Suppressor macrophage (primary cell): ENCODE data around the gene ANO6.
"Not testable (repeated sequence)": the region's sequence is repeated elsewhere in the genome, so short reads cannot be mapped to it uniquely, and the experiment has no call there.

Experiments
- DNase-seq, 4 experiments: peaks; one replicate each; pipeline ENCODE4 v3.0.0-alpha.2; 2020 to 2022

Gene ANO6

DNA sequence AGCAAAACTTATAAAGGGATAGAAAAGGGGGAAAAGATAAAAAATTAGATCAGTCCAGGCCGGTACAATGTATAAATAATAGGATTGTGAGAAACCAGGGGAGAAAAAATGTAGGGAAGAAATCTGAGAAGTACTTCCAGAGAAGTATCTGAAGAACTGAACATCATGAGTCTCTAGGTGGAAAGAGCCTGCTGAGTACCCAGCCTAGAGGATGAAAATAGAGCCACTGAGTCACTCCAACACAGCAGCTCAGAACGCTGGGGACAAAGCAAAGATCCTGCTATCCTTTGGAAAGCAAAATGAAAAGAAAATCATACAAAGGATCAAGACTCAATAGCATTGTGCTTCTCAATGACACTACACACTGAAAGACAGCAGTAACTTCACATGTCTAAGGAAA is 138.0 kb downstream of the ANO6 start:
- DNase-seq, result no peak

DNA sequence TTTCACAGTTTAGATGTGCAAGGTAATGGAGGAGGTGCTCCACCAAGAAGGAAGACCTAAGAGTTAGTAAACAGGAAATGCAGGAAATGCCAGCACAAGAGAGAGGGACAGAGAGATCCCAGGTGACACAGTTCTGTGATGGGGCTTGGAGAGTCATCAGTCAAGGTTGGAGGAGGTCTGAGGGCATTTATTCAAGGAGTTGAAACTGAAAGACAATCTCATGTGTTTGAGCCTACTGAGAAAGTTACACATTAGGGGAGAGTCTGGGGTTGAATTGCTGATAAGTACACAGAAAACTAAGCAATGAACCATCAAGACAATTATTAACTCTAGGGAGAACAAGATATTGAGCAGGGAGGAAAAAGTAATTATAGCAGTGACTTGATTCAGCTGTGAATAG is 138.5 kb downstream of the ANO6 start:
- no peak for DNase-seq

DNA sequence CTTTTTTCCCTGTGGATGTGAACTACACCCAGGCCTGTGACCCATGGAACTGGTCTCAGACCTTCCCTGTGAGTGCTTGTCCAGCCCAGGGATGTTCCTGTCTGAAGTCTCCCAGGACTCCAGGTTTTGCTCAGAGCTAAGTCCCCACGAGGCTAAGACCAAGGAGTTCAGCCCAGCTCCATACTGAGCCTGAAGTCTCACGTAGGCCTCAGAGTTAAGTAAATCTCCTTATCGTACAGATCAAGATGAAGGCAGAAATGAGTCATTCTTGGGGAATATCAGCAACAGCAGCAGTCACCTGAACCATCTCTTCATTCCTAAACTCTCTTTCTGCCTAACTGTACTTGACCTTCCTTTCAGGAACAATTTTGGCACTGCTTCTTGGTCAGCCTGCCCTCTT is 139.8 kb downstream of the ANO6 start:
- no peak for DNase-seq

- no peak for DNase-seq
These were observed 141.1 kb downstream of the ANO6 start for GRCh38 chr12:45356822-45357538.

DNA sequence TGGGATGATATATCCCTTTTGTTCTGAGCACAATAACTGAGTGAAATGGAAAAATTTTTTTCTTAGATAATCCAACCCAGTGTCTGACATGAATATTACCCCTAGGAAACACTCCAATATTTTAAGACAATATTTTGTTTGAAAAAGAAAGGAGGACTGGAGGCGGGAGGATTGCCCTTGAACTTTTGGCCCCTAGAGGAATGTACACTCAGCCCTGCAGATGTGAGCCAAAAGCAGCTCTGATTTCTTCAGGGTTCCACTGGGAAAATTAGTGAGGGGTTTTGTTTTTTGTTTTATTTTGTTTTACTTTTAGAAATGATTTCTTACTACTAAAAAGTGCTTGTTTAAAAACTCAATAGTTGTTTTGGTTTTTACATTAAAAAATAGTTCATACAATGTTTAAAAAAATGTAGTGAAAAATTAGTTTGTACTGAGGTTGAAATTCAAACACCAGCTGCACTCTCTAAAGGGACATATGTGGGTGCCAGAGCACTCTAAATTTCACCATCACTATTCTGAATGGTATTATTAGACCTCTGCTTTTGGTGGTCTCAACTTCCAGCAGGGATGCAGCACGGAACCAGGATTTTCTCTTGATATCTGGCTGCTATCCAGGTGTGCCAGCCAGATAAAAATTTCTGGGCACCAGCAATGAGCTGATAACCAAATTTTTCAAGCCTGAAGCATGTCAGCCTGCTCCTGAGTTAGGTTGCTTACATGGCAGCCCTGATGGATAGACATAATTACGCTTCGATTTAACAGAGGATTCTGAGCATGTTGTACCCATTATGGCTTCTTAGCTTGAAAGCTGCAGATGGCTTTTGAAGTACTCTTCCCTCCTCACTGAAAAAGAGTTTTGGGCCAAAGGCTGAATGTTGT is 141.9 kb downstream of the ANO6 start:
- no peak for DNase-seq

DNA sequence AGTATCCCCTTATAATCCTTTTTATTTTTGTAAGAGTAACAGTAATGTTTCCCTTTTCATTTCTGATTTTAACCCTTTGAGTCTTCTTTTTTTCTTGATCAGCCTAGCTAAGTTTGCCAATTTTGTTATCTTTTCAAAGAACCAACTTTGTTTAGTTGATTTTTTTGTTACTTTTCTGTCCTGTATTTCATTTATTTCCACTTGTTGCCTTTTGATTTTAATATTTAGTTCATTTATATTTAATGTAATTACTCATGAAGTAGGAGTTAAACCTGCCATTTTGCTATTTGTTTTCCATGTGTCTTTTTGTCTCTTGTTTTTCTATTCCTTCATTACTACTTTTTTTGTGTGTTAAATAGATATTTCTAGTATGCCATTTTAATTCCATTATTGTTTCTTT is 146.4 kb downstream of the ANO6 start:
- no peak for DNase-seq

GRCh38 chr12:45363903-45364302 is 148.0 kb downstream of the ANO6 start:
- DNase-seq, result no peak

DNA sequence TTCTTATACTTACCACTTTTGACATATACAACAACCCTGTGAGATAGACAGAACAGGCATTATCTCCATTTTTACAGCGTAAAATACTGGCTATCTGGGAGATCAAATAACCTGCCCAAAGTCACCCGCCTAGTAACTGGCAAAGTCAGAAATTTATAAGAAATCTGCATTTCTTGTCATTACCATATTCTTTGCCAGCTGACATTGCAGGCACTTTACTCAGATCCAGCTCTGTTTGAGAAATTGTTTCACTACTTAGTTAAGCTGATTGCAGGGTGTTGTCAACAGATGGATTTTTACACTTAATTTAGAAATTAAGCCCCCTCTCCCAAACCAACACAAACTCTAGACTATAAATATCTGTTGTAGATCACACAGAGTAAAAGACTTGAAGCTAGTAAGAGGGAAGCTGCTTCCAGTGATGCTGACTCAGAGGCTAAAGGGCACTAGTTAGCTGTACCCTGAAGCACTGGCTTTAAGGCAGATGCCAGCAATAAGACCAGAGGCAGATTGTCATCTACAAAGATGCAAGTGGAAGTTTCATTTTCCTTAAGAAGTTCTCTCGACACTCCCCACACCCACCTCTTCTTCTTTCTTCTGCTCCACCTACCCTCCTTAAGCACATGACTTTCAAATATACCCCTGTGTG is 153.1 kb downstream of the ANO6 start:
- DNase-seq, result peak; percentile 17 to 69 (median 56)

- no peak for DNase-seq
These were observed 161.9 kb downstream of the ANO6 start for GRCh38 chr12:45377815-45378214.

DNA sequence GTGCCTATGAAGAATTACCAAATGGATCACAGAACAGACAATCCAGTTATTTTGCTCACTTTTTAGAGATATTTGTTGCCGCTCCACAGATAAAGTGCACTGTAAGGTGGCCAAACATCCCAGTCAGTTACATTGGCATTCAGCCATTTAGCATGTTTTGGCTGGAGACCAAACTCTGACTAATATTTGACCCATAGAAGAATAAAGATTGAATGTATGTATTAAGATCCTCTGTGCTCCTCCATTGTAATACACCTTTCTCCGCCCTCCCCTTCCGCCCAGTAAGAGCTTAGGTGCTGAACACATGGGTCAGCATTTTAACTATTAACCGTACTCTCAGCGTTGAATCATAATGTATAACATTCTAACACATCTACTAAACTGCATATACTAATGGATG is 163.4 kb downstream of the ANO6 start:
- no peak for DNase-seq

DNA sequence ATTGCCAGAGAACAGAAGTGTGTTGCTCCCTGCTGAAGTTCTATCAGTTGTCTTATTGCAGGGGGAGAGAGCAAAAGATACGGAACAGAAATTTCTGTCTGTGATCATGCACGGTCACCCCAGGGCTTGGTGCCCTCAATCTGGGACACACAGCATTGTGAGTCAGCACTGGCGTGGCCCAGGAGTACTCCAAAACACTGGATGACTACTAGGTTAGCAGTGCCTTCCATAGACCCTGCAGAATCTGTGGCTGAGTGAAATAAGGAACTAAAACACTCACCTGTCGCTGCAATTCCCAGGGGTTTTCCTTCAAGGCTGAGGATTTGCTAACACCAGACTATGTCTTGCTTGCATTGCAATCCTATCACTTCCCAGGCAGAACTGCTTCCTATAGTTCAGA is 165.5 kb downstream of the ANO6 start:
- DNase-seq, result no peak

- peak in 3 of 4 experiments; percentile 12 to 28 (median 17) for DNase-seq
These were observed 172.7 kb downstream of the ANO6 start for GRCh38 chr12:45388545-45388944.

GRCh38 chr12:45389426-45389825 is 173.5 kb downstream of the ANO6 start:
- peak in 2 of 4 experiments; percentile 23 for DNase-seq

GRCh38 chr12:45397499-45397898 is 181.6 kb downstream of the ANO6 start:
- not testable (repeated sequence) for DNase-seq

DNA sequence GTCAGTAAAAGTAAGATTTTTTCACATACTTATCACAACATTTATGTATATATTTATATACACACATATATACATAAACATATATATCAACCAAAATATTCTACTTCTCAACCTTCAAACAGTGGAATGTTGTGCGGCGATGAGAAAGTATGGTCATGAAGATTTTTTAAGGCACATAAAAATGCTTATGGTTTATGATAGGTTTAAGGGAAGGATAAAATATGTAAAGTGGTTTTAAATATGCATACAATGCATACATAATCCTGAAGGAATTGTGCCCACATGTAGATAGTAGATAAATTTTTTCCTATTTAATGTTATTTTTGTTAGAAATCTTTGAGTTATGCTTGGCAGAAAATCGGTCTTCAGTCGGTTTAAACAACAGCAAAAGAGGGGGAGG is 182.7 kb downstream of the ANO6 start:
- DNase-seq, result no peak

GRCh38 chr12:45400991-45401390 is 185.1 kb downstream of the ANO6 start:
- no peak for DNase-seq

DNA sequence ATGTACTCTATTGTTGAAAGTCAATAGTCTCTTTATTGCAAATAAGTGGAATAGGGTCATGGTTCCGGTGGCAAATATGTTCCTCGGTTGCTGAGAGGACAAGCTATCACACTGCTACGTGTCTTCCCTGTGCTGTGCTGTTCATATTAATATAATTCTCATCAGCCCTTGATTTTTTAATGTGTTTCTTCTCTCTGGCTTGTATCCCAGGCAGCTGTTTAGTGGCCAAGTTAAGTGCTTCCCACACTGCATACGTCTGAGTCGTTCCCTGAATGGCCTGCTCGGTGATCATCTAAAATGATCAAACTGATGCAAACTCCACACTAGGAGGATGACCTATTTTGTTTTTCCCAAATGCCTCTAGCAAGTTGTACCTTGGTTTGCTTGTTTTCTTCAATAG is 186.4 kb downstream of the ANO6 start:
- DNase-seq, result no peak

DNA sequence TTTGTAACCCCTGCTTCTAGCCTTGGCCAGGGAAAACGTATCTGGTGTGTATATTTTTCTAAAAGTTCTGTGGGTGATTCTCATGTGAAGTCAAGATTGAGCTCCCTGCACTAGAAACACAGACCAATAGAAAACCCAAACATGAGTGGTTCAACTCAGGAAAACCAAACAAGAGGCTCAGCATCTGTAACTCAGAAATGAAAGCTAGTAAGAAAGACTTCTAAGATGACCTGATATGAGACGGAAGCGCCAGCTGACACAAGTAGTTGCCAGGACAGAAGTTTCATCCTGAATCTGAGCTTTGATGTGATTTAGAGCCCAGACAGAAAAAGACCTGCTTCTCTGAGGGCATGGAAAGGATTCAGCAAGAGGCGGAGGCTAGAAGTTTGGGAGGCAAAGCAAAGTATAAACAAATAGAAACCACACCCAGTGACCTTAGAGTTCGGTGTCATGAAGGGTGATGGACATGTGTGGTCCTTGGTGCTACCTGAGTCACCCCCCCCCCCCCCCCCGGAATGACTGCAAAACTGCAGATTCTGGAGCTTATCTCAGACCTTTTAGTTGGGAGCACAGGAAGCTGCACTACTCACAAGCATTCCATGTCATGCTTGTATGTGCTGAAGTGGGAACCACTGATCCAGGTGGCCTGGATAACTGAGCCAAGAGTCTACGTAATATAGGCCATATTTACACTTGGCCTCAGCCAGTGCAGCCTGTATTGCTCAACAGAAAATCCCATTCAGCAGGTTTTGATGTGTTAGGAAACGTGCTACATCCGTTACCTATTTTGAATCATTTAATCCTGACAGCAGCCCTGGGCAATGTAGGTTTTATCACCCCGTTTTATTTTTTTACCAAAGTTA is 191.3 kb downstream of the ANO6 start:
- DNase-seq, result no peak

DNA sequence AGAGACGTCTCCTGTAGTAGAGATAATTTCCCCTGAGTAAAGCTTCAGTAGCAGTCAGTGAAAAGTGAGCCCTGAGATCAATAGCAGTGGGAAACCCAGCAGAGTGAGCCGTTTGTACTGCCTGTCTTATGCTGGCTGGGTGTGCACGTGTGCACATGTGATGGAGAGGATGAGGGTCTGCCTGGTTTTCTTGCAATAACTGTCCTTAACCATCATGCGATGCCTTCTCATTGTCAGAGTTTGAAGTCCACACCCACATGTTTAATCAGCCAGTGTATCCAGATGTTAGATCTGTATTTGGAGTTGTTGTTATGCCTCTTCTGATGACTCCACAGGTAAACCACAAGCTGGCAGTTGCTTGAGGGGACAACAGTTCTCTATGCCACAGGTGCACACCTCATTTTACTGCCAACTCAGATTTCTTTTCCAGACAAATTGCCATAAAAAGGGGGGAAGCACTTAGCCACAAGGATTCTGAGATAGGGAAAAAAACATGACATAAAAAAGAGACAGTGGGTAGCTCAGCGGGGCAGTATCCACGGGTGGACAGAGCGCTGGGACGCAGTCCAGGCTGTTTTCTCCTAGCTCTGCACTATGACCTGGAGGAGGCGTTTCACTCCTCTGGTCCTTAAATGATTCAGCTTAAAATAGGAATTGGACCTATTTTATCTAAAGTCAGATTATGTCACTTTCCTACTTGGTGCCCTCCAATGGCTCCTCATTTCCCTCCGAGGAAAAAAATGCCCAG is 192.3 kb downstream of the ANO6 start:
- no peak for DNase-seq

DNA sequence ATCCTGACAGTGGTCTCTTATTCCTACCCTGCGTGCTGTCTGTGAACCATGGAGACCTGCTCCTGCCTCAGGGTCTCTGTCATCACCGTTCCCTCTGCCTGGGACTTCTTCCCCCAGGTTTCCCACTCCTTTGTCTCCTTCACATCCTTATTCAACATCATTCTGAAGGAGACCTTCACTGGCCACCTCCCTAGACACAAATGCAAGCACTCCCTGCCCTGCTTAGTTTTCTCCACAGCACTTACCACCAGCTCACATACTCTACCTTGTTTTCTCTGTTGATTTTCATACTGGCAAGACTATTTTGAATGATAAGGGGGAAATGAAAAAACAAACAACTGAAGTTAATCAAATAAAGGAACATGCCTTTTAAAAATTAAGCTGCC is 192.8 kb downstream of the ANO6 start:
- no peak for DNase-seq

- no peak for DNase-seq
These were observed 194.1 kb downstream of the ANO6 start for GRCh38 chr12:45409966-45410365.

DNA sequence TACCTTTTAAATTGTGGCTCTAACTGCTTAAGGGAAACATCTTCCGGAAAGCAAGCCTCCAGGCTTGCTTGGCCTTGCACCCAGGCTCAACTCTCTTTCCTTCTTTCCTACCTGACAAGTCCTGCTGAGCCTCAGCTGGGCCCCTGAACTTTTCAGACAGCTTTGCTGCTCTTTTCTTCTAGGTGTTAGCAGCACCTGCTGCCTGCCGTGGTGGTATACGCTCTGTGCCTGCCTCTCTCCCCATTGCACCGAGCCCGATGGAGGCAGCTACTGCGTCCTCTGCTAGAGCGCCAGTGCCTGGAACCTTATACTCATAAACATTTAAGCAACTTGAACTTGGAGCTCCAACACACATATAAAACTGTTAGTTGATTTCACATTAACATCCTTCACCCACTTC is 195.7 kb downstream of the ANO6 start:
- no peak for DNase-seq
